GM12875 (cell line): ENCODE results near the gene POLR2B.
"Not testable (repeated sequence)": the region's sequence is repeated elsewhere in the genome, so short reads cannot be mapped to it uniquely, and the experiment has no call there.

ENCODE experiments used
- H3K4me3 ChIP-seq: one replicate; pipeline ENCODE4 v1.5.1; 2011; ENCODE audit warnings: low read depth, low read length, control low read depth
- CTCF ChIP-seq: IDR thresholded peaks from 2 replicates; pipeline ENCODE4 v1.5.1; 2011; ENCODE audit warnings: low read depth, mild to moderate bottlenecking, control low read depth, inconsistent platforms, low read length, moderate library complexity, borderline replicate concordance; ENCODE audit not compliant: insufficient read depth

POLR2B gene

DNA sequence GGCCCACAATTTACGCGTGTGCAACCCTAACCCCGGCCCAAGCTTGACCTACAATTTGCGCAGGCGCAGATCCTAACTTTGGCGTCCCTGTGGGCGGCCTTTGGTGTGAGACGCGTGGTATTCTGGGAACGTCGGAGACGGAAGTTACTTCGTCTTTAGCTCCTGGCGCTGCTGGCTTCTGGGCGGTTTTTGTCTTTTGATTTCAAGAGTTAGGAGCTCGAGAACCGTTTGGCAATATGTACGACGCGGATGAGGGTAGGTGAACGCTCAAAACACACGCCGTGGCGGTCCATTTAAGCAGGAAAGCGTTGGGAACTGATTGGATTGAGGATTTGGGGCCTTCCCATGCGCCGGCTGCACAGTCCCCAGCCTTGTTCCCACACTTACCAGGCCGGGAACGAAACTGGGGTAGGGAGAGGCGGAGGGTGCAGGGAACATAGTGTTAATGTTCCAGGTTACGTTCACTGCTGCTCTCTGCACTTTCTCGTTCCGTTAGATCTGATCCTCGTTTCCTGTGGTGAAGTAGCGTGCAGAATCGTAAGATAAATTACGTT is at the start of gene POLR2B:
TSS of gene POLR2B (plus strand) at position 147 of the 554 bp plus-strand sequence. CDS start at position 237, 90 bp downstream.
- no peak for TF ChIP-seq CTCF

DNA sequence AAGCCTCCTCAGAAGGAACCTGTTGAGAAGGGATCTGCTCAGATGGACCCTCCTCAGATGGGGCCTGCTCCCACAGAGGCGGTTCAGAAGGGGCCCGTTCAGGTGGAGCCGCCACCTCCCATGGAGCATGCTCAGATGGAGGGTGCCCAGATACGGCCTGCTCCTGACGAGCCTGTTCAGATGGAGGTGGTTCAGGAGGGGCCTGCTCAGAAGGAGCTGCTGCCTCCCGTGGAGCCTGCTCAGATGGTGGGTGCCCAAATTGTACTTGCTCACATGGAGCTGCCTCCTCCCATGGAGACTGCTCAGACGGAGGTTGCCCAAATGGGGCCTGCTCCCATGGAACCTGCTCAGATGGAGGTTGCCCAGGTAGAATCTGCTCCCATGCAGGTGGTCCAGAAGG is 48.1 kb upstream of the POLR2B start:
- no peak overlapping the region for H3K4me3 ChIP-seq
- no peak for TF ChIP-seq CTCF

More for the DNA sequence above, at the start of gene POLR2B:
- peak within 1 kb of the TSS; percentile 95 for H3K4me3 ChIP-seq

DNA sequence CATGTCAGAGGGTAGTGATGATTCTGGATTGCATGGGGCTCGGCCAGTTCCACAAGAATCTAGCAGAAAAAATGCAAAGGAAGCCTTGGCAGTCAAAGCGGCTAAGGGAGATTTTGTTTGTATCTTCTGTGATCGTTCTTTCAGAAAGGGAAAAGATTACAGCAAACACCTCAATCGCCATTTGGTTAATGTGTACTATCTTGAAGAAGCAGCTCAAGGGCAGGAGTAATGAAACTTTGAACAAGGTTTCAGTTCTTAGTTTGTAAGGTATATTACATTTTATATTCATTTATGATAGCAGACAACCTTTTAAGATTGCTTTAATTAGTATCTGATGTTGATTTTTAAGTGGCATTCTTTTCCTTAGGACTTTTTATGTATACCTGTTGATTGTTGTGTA is 46.8 kb upstream of the POLR2B start:
- no peak for TF ChIP-seq CTCF
- no peak overlapping the region for H3K4me3 ChIP-seq

- TF ChIP-seq CTCF, result no peak
- H3K4me3 ChIP-seq, result no peak overlapping the region
These were observed 41.4 kb upstream of the POLR2B start for GRCh38 chr4:56937262-56937661.

DNA sequence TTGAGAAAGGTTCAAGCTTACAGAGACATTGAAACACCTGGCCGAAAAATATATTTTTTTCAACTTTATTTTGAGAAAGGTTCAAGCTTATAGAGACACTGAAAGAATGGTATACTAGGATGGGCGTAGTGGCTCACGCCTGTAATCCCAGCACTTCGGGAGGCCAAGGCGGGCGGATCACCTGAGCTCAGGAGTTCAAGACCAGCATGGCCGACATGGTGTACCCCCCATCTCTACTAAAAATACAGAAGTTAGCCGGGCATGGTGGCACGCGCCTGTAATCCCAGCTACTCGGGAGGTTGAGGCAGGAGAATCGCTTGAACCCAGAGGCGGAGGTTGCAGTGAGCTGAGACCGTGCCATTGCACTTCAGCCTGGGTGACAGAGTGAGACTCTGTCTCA is 38.9 kb upstream of the POLR2B start:
- H3K4me3 ChIP-seq, result not testable (repeated sequence)

GRCh38 chr4:56940403-56940802 is 38.3 kb upstream of the POLR2B start:
- H3K4me3 ChIP-seq, result no peak overlapping the region
- no peak for TF ChIP-seq CTCF

GRCh38 chr4:56940971-56941370 is 37.7 kb upstream of the POLR2B start:
- no peak for TF ChIP-seq CTCF

GRCh38 chr4:56941403-56941802 is 37.3 kb upstream of the POLR2B start:
- no peak overlapping the region for H3K4me3 ChIP-seq
- no peak for TF ChIP-seq CTCF

More at GRCh38 chr4:56940971-56941370, 37.7 kb upstream of the POLR2B start:
- H3K4me3 ChIP-seq, result no peak overlapping the region
